GM19328 (cell line): Measurements from ENCODE around the gene LAMB2.

Experiments
- ATAC-seq: cut with Tn5 transposase; IDR thresholded peaks from one replicate; pipeline ENCODE4 v1.9.1; 2021; ENCODE audit warnings: mild to moderate bottlenecking, moderate library complexity; ENCODE audit not compliant: unreplicated experiment

LAMB2 gene

DNA sequence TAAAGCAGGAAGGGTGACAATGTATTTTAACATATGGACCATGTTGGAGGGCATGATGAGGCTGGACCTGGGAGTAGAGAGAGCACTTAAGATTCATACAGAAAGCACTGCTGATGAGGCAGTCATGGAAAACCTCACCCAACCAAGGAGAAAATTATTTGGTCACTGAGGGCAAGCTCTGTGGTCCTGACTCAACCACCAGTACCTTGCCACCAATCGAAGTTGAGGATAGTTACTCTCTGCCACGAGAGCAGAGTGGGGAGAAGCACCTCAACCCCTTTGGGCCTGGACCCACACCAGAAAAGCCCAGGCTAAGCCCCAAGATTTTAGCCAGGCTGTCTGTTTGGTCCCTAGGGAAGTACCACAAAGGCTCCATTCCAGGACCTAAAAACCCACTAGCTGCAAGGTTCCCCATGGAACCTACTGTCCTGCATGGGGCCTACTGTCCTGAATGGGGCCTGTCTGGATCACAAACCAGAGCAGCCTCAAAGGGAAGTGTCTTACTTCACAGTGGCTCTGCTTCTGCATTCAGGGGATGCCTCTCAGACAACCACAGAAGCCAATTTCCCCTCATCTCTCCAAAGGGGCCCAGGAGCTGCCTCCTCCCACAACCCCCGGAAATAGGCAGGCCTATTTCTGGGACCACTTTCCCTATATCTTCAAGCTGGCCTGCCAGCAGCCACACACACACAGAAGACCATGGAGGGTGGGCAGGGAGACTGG, 29.1 kb upstream of the LAMB2 start:
- ATAC-seq, result no peak

DNA sequence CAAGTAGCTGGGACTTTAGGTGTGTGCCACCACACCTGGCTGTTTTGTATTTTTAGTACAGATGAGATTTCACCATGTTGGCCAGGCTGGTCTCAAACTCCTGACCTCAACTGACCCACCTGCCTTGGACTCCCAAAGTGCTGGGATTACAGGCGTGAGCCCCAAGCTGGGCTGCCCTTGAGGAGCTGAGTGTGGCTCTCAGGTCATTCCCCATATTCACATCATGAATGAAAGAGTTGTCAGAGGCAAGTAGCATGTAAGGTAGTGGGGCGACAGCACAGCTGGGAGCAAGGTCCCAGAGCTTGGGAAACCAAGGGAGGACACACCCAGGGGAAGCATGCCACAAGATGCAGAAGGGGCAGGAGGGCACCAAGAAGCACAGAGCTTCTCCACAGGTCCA, 28.3 kb upstream of the LAMB2 start:
- ATAC-seq, result no peak

DNA sequence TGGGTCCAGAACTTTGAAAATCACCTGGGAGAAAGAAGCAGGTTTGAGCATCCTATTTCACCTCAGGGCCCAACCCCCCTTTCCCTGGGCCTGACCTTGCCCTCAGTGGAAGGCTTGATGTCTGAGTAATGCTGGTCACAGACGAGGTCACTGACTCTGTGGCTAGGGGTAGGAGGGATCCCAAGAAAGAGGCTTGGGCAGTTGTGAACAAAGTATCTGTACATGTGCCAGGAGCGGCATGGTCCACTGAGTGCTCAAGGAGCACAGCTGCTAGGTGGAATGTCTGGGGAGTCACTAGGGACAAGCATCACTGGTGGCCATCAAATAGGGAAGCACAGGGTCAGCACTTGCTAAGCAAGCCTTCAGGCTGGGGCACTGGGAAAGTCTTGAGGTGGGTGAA, 25.9 kb upstream of the LAMB2 start:
- ATAC-seq, result no peak

DNA sequence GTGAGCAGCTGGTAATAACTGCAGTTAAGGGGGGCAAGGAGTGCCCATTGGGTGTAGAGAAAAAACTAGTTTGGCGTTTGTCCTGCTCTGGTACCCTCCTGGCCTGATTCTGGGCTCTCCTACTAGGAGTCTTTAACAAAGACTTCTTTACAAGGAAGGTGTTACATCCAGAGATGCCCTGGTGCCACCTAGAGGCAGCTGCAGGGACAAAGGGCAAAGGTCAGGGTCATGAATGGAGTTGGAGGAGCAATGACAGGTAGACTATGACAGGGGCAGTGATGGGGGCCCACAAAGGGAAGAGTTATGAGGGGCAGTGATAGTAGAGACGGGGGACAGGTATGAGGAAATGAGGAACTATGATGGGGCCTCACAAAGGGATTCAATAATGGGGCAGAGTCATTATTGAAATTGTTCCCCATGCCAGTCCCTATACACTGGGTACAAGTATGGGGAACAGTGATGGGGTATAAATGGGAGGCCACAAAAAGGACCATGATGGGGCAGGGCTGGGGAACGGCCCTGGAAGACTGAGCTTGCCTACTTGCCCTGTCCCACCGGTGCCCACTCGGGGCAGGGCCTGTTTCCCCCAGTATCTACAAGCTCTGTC, 25.4 kb upstream of the LAMB2 start:
- ATAC-seq, result no peak

DNA sequence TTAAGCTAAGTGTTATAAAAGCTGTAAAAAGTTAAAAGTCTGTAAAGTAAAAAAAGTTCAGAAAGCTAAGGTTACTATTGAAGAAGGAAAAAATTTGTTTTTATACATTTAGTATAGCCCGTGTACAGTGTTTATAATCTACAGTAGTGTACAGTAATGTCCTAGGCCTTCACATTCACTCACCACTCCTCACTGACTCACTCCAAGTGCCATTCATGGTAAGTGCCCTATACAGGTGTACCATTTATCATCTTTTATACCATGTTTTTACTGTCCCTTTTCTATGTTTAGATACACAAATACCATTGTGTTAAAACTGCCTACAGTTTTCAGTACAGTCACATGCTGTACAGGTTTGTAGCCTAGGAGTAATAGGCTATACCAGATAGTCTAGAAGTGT, 24.4 kb upstream of the LAMB2 start:
- no peak for ATAC-seq

DNA sequence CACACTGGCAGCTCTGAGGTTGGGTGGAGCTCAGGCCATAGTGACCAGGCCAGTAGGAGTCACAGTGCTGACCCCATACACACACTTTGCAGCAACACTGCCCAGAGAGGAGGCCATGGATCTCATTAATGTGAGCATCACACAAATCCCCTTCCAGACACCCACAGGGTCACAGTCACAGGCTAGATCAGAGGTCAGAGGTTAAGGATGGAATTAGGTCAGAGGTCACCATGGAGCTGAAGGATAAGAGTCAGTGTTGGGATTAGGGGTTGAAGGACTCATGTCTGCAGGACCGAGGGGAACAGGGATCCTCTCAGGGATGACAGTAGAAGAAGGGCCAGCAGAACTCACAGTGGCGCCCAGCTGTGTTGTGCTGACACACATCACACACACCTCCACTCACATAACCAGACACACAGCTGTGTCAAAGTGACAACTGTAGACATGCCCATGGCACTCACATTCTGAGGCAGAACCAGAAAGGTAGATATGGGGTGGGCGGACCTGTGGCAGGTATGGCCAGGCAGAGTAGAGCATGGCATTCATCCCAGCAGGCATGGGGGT, 20.6 kb upstream of the LAMB2 start:
- no peak for ATAC-seq

DNA sequence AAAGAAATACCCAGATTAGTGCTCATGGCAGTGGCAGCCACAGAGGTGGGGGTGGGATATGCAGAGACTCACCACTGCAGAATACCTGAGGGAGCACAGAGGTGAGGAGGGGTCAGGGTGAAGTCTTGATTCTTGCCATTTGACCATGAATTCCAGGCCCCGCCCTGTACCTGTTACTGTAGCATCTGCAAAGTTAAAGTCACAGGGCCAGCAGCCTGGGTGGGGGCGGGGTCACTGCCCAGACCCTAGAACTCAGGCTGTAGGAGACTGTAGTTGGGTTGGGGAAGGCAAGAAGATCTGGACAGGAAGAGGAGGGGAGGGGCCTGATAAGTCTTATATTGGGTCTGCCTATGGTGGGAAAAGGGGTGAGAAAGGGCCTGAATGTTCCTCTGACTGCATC, 18.8 kb upstream of the LAMB2 start:
- ATAC-seq, result no peak

DNA sequence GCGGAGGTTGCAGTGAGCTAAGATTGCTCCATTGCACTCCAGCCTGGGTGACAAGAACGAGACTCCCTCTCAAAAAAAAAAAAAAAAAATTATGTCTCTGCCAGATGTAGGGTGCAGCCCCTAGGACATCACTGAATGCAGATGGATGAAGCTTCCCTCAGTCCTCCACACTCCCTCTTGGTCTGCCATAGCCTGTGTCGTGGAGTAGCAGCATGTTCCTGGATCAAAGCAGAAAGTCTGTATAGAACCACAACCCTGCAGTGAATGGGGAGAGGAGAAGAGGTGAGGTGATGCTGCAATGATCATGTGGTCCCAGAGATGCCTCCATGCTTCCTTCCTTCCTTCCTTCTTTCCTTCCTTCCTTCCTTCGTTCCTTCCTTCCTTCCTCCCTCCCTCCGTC, 15.3 kb upstream of the LAMB2 start:
- no peak for ATAC-seq

DNA sequence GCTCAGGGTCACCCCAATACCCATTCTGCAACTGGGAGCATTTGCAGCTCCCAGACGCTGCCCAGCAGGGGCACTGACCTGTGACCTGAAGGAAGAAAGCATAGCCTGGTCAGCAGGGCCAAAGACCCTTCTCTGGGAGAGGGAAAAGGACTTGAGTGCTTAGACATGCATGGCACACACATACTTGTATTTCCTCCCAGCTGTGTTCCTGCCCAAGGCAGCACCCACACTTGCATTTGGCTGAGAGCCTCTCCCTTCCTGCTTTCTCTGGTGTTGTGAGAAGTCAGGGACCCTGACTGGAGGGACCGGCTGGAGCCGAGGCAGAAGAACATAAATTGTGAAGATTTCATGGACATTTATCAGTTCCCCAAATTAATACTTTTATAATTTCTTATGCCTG, 7.2 kb upstream of the LAMB2 start:
- ATAC-seq, result no peak

DNA sequence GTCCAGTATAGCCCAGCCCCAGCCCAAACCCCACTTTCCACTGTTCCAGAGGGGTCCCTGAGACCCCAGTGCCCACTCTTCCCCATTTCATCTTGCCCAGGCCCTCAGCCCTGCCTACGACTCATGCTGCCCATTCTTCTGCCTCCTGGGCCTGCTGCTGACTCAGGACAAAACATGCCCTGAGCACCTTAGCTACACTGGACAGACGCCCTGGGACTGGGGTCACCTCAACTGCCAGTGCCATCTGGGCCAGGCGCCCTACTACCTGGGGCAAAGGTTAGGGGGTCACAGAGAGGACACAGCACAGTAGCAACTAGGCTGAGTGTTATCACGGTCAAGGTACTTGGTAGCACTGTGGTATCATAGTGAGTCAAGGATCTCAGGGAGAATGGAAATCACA, 2.6 kb upstream of the LAMB2 start:
- no peak for ATAC-seq

DNA sequence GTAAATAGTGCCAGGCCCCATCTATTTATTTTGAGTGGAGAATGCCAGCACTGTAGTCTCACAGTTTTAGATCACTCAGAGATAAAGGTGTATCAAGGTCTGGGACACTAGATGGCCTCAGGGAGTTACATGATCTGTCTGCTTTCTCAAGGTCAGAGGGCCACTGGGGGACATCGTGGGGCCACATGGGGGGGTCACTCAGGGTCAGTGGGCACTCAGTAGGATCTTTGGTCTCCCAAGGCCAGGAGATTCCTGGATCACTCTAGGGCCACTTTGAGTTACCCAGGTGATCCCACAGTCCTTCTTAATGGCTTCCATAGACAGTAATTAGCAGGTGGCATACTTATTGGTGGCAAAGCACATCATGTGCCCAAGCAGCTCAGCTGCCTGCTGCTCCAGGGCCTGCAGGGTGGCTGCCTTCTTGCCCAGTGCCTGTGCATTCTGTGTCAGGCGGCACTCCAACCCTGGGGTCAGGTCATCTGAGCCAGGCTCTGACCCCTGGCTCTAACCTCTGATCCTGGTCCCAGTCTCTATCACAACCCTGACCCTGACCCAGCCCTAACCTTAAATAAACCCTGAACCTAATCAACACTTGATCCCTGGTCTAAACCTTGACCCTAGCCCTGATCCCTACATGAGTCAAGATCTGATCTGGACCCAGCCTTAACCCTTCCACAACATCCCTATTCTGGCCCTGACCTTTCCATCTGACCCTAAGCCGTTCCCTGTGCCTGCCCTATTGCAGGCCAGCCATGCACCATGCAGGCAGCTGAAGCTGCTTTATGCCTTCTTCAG, 1.8 kb upstream of the LAMB2 start:
- no peak for ATAC-seq

DNA sequence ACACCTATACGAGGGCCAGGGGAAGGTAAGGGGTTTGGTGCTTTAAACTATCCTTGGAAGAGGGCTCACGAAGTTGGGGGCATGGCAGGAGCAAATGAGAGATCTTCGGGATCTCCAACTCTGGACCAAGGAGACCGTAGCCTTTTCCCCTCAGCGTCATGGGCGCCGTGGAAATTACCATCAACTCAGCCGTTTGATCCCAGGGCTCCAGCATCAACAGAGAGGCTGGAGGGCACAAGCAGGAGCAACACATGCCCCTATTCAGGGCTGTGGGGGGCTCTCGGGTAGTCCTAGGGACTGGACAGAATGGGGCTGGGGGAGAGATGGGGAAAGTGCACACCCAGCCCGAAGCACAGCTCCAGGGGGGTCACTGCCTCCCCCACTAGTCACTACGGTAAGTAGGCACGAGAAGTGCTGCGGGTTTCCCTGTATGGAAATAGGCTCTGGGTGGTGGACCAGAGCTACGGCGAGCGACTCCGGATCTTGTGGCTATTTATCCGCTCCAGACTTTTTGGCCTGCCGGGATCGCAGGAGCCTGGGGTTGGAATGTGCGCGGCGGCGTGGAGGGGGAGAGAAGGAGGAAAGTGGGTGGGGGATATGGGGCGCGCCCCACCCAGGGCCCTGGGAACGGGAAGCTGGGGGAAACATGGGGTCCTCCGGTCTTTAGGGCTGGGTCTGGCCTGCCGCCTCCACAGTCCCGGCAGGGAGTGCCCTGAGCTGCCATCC, 539 bp upstream of the LAMB2 start:
- ATAC-seq, result no peak

DNA sequence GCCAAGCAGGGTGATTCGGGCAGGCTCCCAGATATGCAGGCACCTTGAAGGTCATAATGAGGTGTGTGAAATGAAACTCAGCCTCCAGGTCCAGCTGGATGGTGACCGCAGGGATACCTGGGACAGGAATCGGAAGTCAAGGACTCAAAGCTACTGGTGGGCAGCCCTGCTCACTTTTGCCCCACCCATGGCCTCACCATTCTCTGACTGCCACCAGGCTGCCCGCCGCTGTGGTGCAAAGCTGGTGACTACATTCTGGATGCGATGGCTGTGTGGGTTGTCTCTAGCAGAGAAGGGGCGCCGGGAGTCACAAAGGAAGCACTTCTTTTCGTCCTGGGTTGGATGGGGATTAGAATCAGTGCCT, 795 bp downstream of the LAMB2 start:
- ATAC-seq, result no peak

DNA sequence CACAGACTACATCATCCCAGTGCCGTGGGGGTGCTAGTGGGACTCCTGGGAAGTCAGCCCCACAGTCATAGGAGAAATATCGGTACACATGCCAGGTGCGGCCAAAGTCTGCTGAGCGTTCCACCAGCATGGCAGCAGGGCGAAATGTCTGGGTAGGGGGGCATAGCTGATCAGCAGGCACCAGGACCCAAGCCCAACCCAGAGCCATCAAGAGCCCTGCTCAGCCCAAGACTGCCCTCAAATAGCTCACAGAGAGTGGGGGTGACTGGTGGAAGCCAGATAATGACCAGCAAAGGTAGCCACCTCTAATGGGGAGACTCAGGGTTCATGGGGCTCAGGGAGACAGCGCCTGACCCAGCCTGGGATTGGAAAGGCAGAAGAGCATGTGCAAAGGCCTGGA, 1.3 kb downstream of the LAMB2 start:
- no peak for ATAC-seq

DNA sequence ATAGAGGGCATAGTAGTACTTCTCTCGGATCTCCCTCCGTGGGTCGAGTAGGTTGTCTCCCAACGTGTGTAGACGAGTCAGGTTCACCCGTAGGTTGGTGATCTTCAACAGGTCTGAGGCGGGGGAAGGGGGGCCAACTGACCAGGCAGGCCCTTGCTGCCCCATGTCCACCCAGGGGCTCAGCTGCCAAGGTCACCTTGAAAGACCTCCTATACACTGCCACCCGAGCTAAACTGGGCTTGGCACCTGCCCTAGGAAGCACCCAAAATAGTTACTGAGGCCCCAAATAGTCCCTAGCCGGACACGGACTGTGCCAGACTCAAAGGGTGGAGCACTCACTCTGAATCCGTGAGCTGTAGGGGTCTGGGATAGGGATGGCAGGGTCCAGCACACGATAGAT, 1.8 kb downstream of the LAMB2 start:
- ATAC-seq, result no peak

DNA sequence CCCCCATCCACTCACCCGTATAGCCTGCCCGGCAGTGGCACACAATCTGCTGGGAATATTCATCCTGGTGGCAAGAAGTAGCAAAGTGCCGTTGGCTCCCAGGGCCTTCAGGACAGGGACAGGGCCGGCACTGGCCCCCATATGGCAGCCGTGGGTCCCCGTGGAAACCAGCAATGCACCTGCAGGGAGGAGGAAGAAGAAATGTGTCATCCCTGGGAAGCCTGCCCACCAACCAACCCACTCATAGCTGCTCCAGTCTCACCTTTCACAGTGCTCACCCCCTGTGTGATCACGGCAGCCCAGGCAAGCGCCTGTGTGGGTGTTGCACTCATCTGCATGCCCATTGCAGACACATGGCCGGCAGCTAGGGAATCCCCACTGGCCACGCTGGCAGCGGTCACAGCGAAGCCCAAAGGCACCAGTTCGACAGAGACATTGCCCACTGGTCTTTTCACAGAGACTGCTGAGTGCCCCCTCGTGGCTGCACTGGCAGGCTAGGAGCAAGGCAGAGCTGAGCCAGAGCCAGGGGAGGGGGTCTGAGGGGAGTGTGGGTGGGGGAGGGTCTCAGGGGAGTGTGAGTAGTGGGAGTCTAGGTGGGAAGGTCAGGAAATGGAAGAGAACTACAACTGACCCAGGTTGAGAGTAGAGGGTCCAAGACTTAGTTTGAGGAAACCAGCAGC, 7.7 kb downstream of the LAMB2 start:
- ATAC-seq, result no peak

DNA sequence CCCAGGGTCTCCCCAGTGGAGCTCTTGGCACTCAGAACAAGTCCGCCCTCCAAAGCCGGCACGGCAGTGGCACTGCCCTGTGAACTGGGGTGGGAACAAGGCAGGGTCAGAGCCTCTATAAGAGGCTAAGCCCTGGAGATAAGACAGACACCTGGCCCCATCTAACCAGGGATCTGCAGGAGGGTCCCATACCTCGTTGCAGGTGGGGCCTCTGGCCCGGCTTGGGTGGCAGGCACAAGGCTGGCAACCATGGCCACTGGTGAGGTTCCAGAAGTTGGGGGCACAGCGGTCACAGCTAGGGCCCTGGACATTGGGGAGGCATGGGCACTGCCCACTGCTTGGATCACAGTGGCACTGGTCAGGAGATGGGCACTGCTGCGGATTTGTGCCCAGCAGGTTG, 8.6 kb downstream of the LAMB2 start:
- no peak for ATAC-seq

DNA sequence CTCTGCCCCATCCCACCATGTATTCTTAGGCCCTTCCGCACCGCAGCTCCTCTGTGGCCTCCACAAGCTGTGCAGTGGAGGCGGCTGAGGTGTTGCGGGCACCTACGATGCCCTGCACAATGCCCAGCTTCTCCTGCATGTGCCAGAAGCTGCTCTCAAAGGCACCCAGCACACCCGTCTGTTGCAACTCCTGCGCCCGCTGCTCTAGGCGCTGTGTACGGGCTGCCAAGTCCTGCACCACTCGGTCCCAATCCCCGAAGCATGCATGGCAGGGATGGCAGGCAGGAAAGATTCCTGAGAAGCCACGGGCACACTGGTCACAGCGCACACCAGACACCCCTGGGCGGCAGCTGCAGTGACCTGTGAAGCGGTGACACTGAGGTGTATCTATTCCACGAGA, 9.2 kb downstream of the LAMB2 start:
- ATAC-seq, result no peak

DNA sequence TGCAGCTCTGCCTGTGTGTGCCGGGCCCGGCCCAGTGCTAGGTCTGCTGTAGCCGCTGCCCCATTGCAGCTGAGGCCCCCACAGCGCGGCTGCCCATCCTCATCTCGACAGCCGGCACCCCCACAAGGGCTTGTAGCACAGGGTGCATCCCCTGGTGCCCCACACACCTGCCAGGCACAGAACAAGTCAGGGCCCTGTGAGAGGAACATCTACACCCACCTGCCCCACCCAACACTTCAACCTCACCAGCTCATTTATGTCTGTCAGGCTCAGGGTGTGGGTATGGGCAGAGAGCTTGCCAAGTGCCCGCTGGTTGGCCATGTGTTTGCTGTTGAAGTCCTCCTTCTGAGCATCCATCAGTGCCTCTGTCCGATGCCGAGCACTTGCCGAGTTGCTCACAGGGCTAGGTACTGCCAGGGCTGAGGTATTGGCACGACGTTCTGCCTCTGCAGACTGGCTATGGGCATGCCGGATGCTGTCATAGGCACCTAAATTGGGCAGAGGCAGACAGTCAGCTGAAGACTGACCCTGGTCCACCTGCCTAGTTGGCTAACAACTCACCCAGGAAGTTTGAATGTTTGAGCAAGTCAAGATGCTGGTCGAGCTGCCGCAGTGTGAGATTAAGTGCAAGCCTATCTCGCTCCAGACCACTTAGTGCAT, 9.8 kb downstream of the LAMB2 start:
- no peak for ATAC-seq

DNA sequence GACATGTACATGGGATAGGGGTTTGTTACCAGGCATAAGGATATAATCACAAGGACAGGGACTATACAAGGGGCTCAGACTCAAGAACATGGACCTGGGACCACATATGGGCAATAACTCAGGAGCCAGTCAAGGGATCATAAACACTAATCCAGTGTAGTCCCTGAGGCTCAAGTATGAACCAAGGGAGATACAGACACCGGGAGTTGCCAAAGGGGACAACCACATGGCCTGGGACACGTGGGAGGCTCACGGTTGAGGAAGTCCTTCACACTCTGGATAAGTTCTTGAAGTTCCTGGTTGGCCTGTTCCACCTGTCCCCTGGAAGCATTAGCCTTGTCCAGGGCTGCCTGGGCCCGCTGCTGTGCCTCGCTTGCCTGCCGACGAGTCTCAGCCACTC, 10.4 kb downstream of the LAMB2 start:
- ATAC-seq, result no peak
